Tibial nerve (tissue), 3 donors: ENCODE results near the gene BCOR.

Experiments
- CTCF ChIP-seq, 5 experiments: fragments of 200-600 bp in 3 of 5; fragments of 450-650 bp in 2 of 5; sonication (generic) in 3 of 5; IDR thresholded peaks; one replicate each; pipeline ENCODE4 v1.5.1; 2016 to 2019; ENCODE audit warnings: antibody characterized with exemption in 5 of 5, mild to moderate bottlenecking in 3 of 5, moderate library complexity in 2 of 5
- POLR2A ChIP-seq, 2 donors: fragments of 450-650 bp; IDR thresholded peaks; one replicate each; pipeline ENCODE4 v1.6.1; 2017; ENCODE audit warnings: antibody characterized with exemption in 2 of 2, mild to moderate bottlenecking in 2 of 2, moderate library complexity in 2 of 2

GRCh38 chrX:40043895-40044294 lies 53.9 kb downstream of the BCOR start:
- TF ChIP-seq CTCF (IDR thresholded peaks at IDR 0.05) (no peak), POLR2A (IDR thresholded peaks at IDR 0.05) (no peak)
